ENCODE results near the gene PIK3CB.

Gene PIK3CB

GRCh38 chr3:138694287-138695007 lies 140.3 kb downstream of the PIK3CB start:
- no peaks in the 10 kb centered on the region for H3K27me3 ChIP-seq (ENCODE audit: insufficient read depth, low read depth, severe bottlenecking)
- H3K9me3 ChIP-seq (ENCODE audit: severe bottlenecking), result no peaks in the 10 kb centered on the region
- TF ChIP-seq CTCF (IDR thresholded peaks at IDR 0.05; ENCODE audit: low read depth, low read length), result no peak
- no peak overlapping the region for H3K27ac ChIP-seq
- DNase-seq, result no peak
- H3K4me3 ChIP-seq (ENCODE audit: low read depth, low read length), result no peak overlapping the region
- H3K36me3 ChIP-seq, result no peaks in the 10 kb centered on the region; the same call in 1 of the 2 replicates

- TF ChIP-seq CTCF (IDR thresholded peaks at IDR 0.05; ENCODE audit: low read depth, low read length), result no peak
- H3K9me3 ChIP-seq (ENCODE audit: severe bottlenecking), result no peaks in the 10 kb centered on the region
- no peak overlapping the region for H3K4me3 ChIP-seq (ENCODE audit: low read depth, low read length)
- DNase-seq, result no peak
- H3K27me3 ChIP-seq (ENCODE audit: insufficient read depth, low read depth, severe bottlenecking), result no peaks in the 10 kb centered on the region
- H3K27ac ChIP-seq, result no peak overlapping the region
- H3K36me3 ChIP-seq, result no peaks in the 10 kb centered on the region
Measured at GRCh38 chr3:138692152-138692551, 142.6 kb downstream of the PIK3CB start.

GRCh38 chr3:138691351-138691750 lies 143.4 kb downstream of the PIK3CB start:
- H3K4me3 ChIP-seq (ENCODE audit: low read depth, low read length), result no peak overlapping the region
- no peaks in the 10 kb centered on the region for H3K27me3 ChIP-seq (ENCODE audit: insufficient read depth, low read depth, severe bottlenecking)
- H3K36me3 ChIP-seq, result no peaks in the 10 kb centered on the region
- no peak for TF ChIP-seq CTCF (IDR thresholded peaks at IDR 0.05; ENCODE audit: low read depth, low read length)
- H3K9me3 ChIP-seq (ENCODE audit: severe bottlenecking), result no peaks in the 10 kb centered on the region
- no peak for DNase-seq
- no peak overlapping the region for H3K27ac ChIP-seq

- Histone ChIP-seq H3K9me3 (ENCODE audit: severe bottlenecking) (no peaks in the 10 kb centered on the region), H3K4me3 (ENCODE audit: low read depth, low read length) (no peak overlapping the region), H3K27ac (no peak overlapping the region), H3K36me3 (no peaks in the 10 kb centered on the region), H3K27me3 (ENCODE audit: insufficient read depth, low read depth, severe bottlenecking) (no peaks in the 10 kb centered on the region)
- no peak for TF ChIP-seq CTCF (IDR thresholded peaks at IDR 0.05; ENCODE audit: low read depth, low read length)
- no peak for DNase-seq
Measured at GRCh38 chr3:138690036-138690435, 144.7 kb downstream of the PIK3CB start.

GRCh38 chr3:138688871-138689299 lies 145.8 kb downstream of the PIK3CB start:
- Histone ChIP-seq H3K36me3 (no peaks in the 10 kb centered on the region), H3K4me3 (ENCODE audit: low read depth, low read length) (no peak overlapping the region), H3K27ac (no peak overlapping the region), H3K9me3 (ENCODE audit: severe bottlenecking) (no peaks in the 10 kb centered on the region), H3K27me3 (ENCODE audit: insufficient read depth, low read depth, severe bottlenecking) (no peaks in the 10 kb centered on the region)
- no peak for DNase-seq
- TF ChIP-seq CTCF (IDR thresholded peaks at IDR 0.05; ENCODE audit: low read depth, low read length), result no peak

GRCh38 chr3:138687236-138687635 lies 147.5 kb downstream of the PIK3CB start:
- no peak for TF ChIP-seq CTCF (IDR thresholded peaks at IDR 0.05; ENCODE audit: low read depth, low read length)
- Histone ChIP-seq H3K9me3 (ENCODE audit: severe bottlenecking) (no peaks in the 10 kb centered on the region), H3K4me3 (ENCODE audit: low read depth, low read length) (no peak overlapping the region), H3K36me3 (no peaks in the 10 kb centered on the region), H3K27me3 (ENCODE audit: insufficient read depth, low read depth, severe bottlenecking) (no peaks in the 10 kb centered on the region), H3K27ac (no peak overlapping the region)
- DNase-seq, result no peak

All from WERI-Rb-1 (cell line).